IPS DF 19.7 (cell line): Measurements from ENCODE around the gene THEMIS.
"Not testable (repeated sequence)": the region's sequence is repeated elsewhere in the genome, so short reads cannot be mapped to it uniquely, and the experiment has no call there.

ENCODE experiments used
- DNase-seq: peaks from one replicate; pipeline ENCODE4 v3.0.0-alpha.2; 2013; ENCODE audit warnings: low read depth, low spot score

Gene THEMIS

DNA sequence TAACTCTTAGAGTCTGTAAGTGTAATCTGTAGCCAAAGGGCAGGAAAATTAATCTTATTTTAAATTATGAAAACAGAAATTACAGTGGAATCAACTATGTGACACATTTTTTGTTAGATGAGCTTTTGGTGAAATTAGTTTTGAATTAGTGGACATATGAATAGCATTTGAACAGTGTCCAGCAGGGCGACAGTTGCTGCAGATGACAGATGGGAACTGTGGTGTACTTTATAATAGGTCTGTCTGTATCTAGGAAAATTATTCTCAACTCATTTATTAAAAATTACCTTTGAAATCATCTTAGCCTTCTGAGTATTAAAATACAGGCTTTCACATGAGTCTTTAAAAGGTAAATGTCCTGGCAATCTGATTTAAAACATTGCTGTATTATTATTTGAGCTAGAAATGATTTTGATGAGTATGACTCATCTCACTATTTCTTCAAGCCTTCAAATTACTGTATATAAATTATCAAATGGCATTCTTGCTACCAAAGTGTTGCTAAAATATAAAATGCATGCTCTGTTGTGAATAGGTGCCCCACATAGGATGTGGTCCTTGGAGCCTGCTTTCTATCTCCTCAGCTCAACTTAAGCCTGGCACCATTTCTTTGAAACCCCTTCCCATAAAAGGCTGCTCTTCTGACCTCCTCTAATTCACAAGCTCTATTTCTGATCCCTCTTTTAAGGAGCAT is 173.5 kb downstream of the THEMIS start:
- no peak for DNase-seq

DNA sequence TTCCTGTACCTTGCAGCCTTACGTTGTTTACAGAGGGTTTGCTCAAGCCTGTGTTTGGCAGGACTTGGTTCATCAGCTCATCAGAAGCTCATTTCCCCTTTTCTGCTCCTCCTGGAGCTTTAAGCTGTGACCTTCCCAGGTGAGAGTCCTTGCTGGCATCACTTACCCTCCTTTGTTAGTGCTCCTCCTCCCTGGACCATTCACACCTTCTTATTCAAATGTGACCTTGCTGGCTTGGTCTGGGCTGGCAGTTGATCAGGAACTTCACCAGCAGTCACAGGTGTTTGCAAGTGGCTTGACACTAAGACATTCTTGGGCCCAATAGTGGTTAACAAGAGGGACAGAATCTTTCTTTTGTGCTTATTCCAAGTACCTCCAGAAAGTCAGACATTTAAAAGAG is 175.0 kb downstream of the THEMIS start:
- DNase-seq = no peak

DNA sequence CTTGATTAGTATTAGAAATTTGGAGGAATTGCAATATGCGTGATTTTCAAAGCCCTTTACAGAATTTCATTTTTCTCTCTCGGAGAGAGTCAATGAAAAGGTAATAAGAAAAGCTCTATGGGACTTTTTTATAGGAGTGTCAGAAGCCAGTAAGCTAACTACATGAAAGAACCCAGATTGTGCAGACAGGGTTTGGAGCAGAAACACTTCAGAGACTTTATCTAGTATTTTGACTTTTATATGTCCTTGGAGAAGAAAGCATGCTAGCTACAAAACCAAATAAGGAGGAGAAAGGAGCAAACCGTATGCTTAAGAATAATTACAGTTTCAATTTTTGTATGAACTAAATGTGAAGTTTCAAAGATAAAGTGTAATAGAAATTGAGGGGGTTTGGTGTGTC is 182.2 kb downstream of the THEMIS start:
- no peak for DNase-seq

DNA sequence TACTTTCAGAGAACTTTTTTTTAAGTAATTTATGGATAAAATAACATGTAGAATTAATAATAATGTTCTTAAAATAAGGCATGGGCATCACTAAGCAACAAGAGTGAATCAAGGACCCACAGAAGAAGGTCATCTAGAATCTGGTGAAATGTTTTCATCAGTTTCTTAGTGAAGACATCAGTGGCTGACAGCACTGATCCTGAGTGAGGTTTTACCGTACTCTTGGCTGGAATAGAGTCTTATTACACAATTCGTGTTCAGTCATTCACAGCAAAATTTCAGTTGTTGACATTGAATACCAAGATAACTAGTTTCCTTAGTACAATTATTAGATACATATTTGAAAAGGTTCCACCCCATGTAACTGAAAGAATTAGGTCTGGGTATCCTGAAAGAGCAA is 183.5 kb downstream of the THEMIS start:
- no peak for DNase-seq

GRCh38 chr6:127716465-127716864 is 184.4 kb downstream of the THEMIS start:
- DNase-seq = no peak

DNA sequence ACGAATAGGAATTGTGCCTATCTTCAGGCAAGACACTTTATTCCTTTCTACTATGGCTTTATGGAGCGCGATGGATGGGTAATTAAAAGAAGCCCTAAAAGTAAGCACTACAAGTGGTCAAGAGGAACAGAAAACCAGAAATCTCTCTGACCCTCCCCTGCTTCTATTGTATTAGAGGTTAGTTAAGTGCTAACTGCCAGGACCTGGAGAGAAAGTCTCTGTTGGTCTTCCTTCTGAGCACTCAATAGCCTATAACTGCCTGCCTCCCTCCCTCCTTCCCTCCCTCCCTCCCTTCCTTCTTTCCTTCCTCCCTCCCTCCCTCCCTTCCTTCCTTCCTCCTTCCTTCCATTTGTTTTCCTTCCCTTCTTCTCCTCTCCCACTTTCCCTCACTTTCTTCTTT is 190.2 kb downstream of the THEMIS start:
- DNase-seq = no peak

GRCh38 chr6:127706216-127706615 is 194.6 kb downstream of the THEMIS start:
- no peak for DNase-seq

DNA sequence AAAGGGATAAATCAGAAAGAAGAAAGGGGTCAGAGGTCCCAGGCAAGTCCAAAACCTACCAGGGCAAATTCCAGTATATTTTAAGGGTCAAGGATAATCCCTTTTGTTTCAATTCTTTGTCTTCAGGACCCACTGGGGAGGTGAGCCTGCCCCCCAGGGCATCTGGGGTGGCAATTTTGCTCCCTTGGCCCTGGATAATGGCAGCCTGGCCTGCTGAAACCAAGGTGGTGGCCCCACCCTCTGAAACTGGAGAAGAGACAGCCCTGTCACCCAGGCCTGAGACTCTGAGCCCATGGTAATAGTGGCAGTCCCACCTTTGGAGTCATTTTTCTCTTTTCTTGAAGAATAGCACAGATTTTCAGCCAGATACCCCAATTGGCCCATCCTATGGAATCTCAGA is 205.8 kb downstream of the THEMIS start:
- DNase-seq = no peak

DNA sequence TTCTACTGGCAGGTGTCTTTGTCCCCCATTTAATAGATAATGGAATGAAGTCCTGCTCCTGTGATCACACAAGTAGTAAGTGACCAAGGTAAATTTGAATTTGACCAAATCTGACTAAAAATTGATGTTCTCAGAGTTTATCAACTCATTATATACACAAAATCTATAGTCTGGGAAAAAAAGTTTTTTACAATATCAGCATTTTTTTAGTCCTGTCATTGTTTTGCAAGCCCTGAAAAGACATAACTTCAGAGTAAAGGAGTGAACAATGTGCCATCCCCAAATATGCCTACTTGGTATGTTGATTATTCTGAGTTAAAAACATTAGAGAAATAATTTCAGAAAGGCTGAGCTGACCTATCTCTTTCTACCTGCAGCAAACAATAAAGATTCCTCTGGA is 209.7 kb downstream of the THEMIS start:
- no peak for DNase-seq

- DNase-seq = no peak
These were observed 210.3 kb downstream of the THEMIS start for GRCh38 chr6:127690588-127690987.

DNA sequence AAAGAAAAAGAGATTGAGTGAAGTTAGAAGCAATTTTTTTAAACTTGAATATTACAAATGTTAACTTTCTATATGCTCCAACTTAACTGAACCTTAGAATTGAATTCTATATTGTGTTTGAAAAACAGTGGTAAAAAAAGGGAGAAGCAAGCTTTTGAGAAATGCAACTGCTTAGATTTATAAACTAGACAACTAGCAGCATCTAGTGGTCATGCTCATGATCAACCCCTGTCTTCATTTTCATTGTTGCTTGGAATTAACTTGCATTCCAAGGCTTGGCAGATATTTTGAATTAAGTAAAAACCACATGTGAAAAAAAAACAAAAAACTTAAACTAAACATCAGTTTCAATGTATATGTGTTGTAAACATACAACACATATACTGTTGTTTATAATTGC is 210.8 kb downstream of the THEMIS start:
- no peak for DNase-seq

- DNase-seq = not testable (repeated sequence)
These were observed 213.4 kb downstream of the THEMIS start for GRCh38 chr6:127687490-127687889.

DNA sequence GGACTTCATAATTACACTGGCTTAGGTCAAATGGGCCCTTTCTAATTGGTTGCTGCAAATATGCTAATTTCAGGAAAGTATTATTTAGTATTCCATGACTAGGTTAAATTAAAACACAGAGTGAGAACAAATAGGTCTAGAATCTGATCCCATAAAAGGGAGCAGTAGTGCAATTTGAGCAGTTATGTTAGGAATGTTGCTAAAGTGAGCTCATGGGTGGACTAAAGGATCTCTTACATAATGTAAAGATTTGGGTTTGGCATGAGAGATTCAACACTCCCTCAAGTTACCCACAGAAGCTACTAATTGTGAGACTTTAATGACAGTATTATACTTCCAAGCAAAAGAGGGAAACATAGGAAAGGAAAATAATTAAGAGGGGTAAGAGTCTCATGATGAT is 214.8 kb downstream of the THEMIS start:
- DNase-seq = no peak

DNA sequence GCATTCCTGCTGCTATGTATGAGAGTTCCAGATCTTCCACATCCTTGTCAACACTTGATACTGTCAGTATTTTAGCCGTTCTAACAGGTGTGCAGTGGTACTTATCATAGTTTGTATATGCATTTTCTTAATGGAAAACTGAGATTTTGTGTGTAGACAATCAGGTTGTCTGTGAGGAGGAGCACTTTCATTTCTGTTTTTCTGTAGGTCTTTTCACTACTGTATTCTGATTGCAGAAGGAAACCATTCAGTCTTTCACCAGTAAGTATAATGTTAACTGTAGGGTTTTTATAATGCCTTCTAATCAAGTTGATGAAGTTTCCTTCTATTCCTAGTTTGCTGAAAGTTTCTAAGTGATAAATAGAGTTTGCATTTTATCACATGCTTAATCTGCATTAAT is 216.4 kb downstream of the THEMIS start:
- no peak for DNase-seq
